Smooth muscle cell (in vitro differentiated cells): ENCODE results near the gene RETN. TPM values are rescaled to one million over a fixed set of nuclear protein-coding genes. Genes with fewer than 3 reads are reported as not detected.

Experiments used
- DNase-seq: peaks from one replicate; lab custom pipeline; 2025; ENCODE audit not compliant: unreplicated experiment; lab: John Stamatoyannopoulos, UW
- H2AFZ ChIP-seq: fragments of 200-600 bp; sonication (generic); 2 replicates; pipeline ENCODE4 v1.6.0; 2016; ENCODE audit warnings: antibody characterized with exemption, low read depth, mild to moderate bottlenecking
- H3F3A ChIP-seq: fragments of 200-600 bp; sonication (generic); 2 replicates; pipeline ENCODE4 v1.6.0; 2017; ENCODE audit warnings: antibody characterized with exemption, low read depth
- H3K27ac ChIP-seq: fragments of 200-600 bp; sonication (generic); 2 replicates; pipeline ENCODE4 v1.5.1; 2016; ENCODE audit warnings: low read depth, mild to moderate bottlenecking
- H3K27me3 ChIP-seq: fragments of 200-600 bp; sonication (generic); 2 replicates; pipeline ENCODE4 v1.6.1; 2016; ENCODE audit warnings: low read depth, mild to moderate bottlenecking
- H3K36me3 ChIP-seq: fragments of 200-600 bp; sonication (generic); 2 replicates; pipeline ENCODE4 v1.5.1; 2016; ENCODE audit warnings: low read depth
- H3K4me1 ChIP-seq: fragments of 200-600 bp; sonication (generic); 2 replicates; pipeline ENCODE4 v1.5.1; 2016; ENCODE audit warnings: low read depth
- H3K4me2 ChIP-seq: fragments of 200-600 bp; sonication (generic); 2 replicates; pipeline ENCODE4 v1.6.0; 2016; ENCODE audit warnings: mild to moderate bottlenecking
- H3K4me3 ChIP-seq: fragments of 200-600 bp; sonication (generic); 2 replicates; pipeline ENCODE4 v1.5.1; 2016; ENCODE audit warnings: mild to moderate bottlenecking
- H3K79me2 ChIP-seq: fragments of 200-600 bp; sonication (generic); 2 replicates; pipeline ENCODE4 v1.6.0; 2016; ENCODE audit warnings: low read depth, mild to moderate bottlenecking
- H3K9ac ChIP-seq: fragments of 200-600 bp; sonication (generic); 2 replicates; pipeline ENCODE4 v1.6.0; 2016; ENCODE audit warnings: low read depth
- H3K9me3 ChIP-seq: fragments of 200-600 bp; sonication (generic); replicated peaks from 2 replicates; pipeline ENCODE4 v1.5.1; 2016; ENCODE audit warnings: low read depth
- H4K20me1 ChIP-seq: fragments of 200-600 bp; sonication (generic); 2 replicates; pipeline ENCODE4 v1.6.0; 2016; ENCODE audit warnings: low read depth
- WGBS: methylation state at CpG from one replicate; pipeline ENCODE4 v1.1.7; 2016; ENCODE audit warnings: low lambda C conversion rate; 5-methylcytosine and 5-hydroxymethylcytosine counted together
- polyA plus RNA-seq: library from polyadenylated mRNA; unstranded; fragments of >200 nt; fragmentation: Nextera tagmentation; extraction: Ambion mirVana; gene quantifications from 2 replicates; pipeline ENCODE4 v1.2.1, GENCODE V29; 2016
- total RNA-seq: library from RNA; depleted of rRNA; stranded (reverse); fragments of >200 nt; gene quantifications from 2 replicates; pipeline ENCODE4 v1.2.3, GENCODE V29; 2014
- TF ChIP-seq, protein P1 (sequence below): fragments of 200-600 bp; sonication (generic); IDR thresholded peaks from 2 replicates; pipeline ENCODE4 v1.5.1; 2017; ENCODE audit warnings: borderline replicate concordance, mild to moderate bottlenecking, antibody characterized with exemption; ENCODE audit not compliant: insufficient read depth, poor library complexity, severe bottlenecking

RETN gene
- total and polyA plus RNA-seq, 2 experiments from 2014 or later: not detected

DNA sequence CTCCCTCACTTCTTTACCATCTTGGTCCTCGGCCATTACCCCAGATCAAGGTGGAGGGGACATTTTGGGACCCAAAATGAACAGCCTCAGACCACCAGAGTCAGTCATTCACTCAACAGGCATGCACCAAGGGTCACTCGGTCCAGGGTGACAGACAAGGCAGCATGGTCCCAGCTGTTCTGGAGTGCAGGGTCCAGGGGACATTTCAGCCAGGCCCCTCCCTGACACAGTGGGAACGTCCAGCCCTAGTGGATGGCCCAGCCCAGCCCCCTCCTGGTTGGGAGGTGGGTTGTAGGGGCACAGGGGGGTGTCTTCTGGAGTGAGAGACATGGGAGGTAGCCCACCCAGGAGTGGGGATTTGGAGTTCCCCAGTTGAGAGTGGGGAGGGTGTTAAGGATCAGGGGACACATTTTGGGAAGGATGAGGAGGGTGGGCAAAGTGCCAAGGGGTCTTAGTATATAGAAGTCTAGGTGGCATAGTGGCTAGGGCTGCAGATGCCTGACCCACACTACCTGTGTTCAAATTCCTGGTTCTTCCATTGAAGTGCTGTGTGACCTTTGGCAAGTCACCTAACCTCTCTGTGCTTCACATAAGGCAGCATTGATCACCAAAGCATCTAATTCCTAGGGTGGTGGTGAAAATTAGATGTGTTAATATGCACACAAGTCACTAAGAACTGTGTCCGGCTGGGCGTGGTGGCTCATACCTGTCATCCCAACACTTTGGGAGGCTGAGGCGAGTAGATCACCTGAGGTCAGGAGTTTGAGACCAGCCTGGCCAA lies 35.6 kb downstream of the RETN start:
- no peak overlapping the region for H3K4me2 ChIP-seq
- H2AFZ ChIP-seq: no peak overlapping the region
- DNase-seq: no peak
- WGBS: 86% methylated on average over 6 of the region's 6 CpGs
- TF ChIP-seq, protein P1, sequence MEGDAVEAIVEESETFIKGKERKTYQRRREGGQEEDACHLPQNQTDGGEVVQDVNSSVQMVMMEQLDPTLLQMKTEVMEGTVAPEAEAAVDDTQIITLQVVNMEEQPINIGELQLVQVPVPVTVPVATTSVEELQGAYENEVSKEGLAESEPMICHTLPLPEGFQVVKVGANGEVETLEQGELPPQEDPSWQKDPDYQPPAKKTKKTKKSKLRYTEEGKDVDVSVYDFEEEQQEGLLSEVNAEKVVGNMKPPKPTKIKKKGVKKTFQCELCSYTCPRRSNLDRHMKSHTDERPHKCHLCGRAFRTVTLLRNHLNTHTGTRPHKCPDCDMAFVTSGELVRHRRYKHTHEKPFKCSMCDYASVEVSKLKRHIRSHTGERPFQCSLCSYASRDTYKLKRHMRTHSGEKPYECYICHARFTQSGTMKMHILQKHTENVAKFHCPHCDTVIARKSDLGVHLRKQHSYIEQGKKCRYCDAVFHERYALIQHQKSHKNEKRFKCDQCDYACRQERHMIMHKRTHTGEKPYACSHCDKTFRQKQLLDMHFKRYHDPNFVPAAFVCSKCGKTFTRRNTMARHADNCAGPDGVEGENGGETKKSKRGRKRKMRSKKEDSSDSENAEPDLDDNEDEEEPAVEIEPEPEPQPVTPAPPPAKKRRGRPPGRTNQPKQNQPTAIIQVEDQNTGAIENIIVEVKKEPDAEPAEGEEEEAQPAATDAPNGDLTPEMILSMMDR: no peak
- H3K9ac ChIP-seq: no peak overlapping the region
- H3F3A ChIP-seq: no peaks in the 10 kb centered on the region
- no peaks in the 10 kb centered on the region for H3K79me2 ChIP-seq
- H3K9me3 ChIP-seq: no peaks in the 10 kb centered on the region
- no peak overlapping the region for H3K27ac ChIP-seq
- no peak overlapping the region for H3K4me3 ChIP-seq
- no peaks in the 10 kb centered on the region for H3K36me3 ChIP-seq
- H3K27me3 ChIP-seq: no peaks in the 10 kb centered on the region
- no peaks in the 10 kb centered on the region for H3K4me1 ChIP-seq
- H4K20me1 ChIP-seq: no peaks in the 10 kb centered on the region

DNA sequence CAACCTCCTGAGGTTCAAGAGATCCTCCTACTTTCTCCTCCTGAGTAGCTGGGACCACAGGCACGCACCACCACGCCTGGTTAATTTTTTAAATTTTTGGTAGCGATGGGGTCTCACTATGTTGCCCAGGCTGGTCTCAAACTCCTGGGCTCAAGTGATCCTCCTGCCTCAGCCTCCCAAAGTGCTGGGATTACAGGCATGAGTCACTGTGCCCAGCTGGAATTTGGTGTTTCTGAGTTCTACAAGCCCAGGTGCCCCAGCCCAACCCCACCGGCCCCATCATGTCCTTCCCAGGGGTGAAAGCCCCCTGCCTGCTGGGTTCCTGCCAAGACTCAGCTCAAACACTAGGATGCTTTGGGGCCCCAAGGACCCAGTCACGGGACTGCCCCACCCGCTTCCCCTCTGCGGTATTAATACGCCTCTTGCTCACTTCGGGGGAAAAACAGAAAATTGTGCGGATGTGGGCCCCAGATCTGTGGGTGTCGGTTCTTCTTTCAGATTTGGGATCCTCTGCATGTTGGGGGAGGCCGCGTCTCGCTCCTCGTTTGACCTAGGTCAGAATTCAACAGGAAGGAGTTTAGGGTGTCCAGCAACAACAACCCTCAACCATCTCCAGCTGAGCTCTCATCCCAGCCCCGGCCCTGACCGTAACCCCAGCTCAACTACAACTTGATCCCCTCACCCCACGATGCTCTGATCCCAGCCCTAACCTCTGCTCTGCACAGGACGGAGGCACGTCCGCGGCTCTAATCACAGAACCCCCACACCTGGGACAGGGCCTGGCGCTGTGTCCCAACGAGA lies 36.7 kb downstream of the RETN start:
- no peak overlapping the region for H3K9ac ChIP-seq
- no peak overlapping the region for H3K4me2 ChIP-seq
- TF ChIP-seq, protein P1: no peak
- H3K4me1 ChIP-seq: no peaks in the 10 kb centered on the region
- H3K36me3 ChIP-seq: no peaks in the 10 kb centered on the region
- no peak for DNase-seq
- no peak overlapping the region for H2AFZ ChIP-seq
- no peak overlapping the region for H3K4me3 ChIP-seq
- 92% methylated on average over 22 of the region's 24 CpGs for WGBS
- no peaks in the 10 kb centered on the region for H3F3A ChIP-seq
- H3K27ac ChIP-seq: no peak overlapping the region
- H3K9me3 ChIP-seq: no peaks in the 10 kb centered on the region
- no peaks in the 10 kb centered on the region for H4K20me1 ChIP-seq
- no peaks in the 10 kb centered on the region for H3K79me2 ChIP-seq
- H3K27me3 ChIP-seq: no peaks in the 10 kb centered on the region

DNA sequence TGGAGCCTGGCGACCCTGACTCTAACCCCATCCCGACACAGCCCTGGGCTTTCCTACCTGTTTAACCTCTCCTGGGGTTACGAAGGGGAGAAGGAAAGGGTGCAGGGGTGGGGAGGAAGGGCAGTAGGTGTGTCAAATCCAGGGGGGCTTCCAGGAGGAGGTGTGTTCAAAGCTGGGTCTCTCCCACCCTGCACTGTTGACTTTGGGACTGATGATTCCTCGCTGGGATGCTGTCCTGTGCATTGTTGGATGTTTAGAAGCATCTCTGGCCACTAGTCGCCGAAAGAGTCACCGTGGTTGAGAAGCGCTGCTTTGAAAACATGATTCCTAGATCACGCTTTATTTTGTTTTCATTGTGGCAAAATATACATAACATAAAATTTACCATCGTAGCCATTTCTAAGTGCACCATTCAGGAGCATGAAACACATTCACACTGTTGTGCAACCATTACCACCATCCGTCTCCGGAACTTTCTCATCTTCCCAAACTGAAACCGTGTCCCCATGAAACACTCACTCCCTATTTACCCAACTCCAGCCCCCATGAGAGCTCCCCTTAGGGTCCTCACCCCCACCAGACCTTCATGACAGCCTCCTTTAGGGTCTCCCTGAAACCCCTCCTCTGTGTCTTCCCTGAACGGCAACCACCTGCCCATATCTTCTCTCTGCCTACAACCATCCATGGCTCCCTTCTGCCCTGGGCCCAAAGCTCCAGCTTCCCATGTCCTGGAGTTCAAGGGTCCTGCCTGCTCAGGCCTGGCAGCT lies 37.5 kb downstream of the RETN start:
- no peaks in the 10 kb centered on the region for H3K36me3 ChIP-seq
- no peaks in the 10 kb centered on the region for H4K20me1 ChIP-seq
- H3K9me3 ChIP-seq: no peaks in the 10 kb centered on the region
- H3K4me2 ChIP-seq: no peak overlapping the region
- H3K79me2 ChIP-seq: no peaks in the 10 kb centered on the region
- no peak for DNase-seq
- H3K27me3 ChIP-seq: no peaks in the 10 kb centered on the region
- no peak overlapping the region for H3K9ac ChIP-seq
- no peaks in the 10 kb centered on the region for H3K4me1 ChIP-seq
- WGBS: 93% methylated on average over 14 of the region's 14 CpGs
- H2AFZ ChIP-seq: no peak overlapping the region
- no peaks in the 10 kb centered on the region for H3F3A ChIP-seq
- no peak overlapping the region for H3K4me3 ChIP-seq
- H3K27ac ChIP-seq: no peak overlapping the region
- TF ChIP-seq, protein P1: no peak
